ENCODE data around the gene CAGE1.
"Not testable (repeated sequence)": the region's sequence is repeated elsewhere in the genome, so short reads cannot be mapped to it uniquely, and the experiment has no call there.

CAGE1 gene

GRCh38 chr6:7315087-7315947, 74.2 kb downstream of the CAGE1 start:
- not testable (repeated sequence) for H3K27ac ChIP-seq (ENCODE audit: low read length); H3K27me3 ChIP-seq (ENCODE audit: control insufficient read depth, insufficient read depth, low read length)

DNA sequence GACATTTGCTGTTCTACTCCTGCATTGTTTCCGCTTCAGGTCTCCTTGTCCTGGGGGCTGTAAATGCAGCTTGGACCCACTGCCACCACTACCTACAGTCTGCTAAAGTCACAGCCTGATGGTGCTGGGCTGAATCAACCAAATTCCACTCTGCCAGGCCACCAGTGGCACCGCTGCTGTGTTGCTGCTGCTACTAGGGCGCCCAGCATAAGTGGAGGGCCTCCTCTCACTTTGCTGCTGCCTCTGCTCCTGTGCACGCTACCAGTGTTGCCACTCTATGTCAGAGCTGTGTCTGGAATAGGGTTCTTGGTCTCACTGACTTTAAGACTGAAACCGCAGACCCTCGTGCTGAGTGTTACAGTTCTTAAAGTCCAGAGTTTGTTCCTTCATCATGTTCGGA, 75.1 kb downstream of the CAGE1 start:
- Histone ChIP-seq H3K36me3 (ENCODE audit: control insufficient read depth, low read depth, low read length) (peaks cover 4% of the 10 kb centered on the region), H3K9me3 (ENCODE audit: control insufficient read depth, low read depth, low read length) (no peaks in the 10 kb centered on the region), H3K9ac (ENCODE audit: low read length) (no peak overlapping the region), H3K27me3 (ENCODE audit: control insufficient read depth, insufficient read depth, low read length) (no peaks in the 10 kb centered on the region), H3K4me3 (ENCODE audit: low read length) (no peak overlapping the region), H3K4me1 (ENCODE audit: control insufficient read depth, low read depth, low read length) (peaks cover 10% of the 10 kb centered on the region), H3K27ac (ENCODE audit: low read length) (no peak overlapping the region)

More at GRCh38 chr6:7315087-7315947, 74.2 kb downstream of the CAGE1 start:
- not testable (repeated sequence) for H3K9me3 ChIP-seq (ENCODE audit: control insufficient read depth, low read depth, low read length); H3K36me3 ChIP-seq (ENCODE audit: control insufficient read depth, low read depth, low read length); H3K4me3 ChIP-seq (ENCODE audit: low read length); H3K9ac ChIP-seq (ENCODE audit: low read length); H3K4me1 ChIP-seq (ENCODE audit: control insufficient read depth, low read depth, low read length)

DNA sequence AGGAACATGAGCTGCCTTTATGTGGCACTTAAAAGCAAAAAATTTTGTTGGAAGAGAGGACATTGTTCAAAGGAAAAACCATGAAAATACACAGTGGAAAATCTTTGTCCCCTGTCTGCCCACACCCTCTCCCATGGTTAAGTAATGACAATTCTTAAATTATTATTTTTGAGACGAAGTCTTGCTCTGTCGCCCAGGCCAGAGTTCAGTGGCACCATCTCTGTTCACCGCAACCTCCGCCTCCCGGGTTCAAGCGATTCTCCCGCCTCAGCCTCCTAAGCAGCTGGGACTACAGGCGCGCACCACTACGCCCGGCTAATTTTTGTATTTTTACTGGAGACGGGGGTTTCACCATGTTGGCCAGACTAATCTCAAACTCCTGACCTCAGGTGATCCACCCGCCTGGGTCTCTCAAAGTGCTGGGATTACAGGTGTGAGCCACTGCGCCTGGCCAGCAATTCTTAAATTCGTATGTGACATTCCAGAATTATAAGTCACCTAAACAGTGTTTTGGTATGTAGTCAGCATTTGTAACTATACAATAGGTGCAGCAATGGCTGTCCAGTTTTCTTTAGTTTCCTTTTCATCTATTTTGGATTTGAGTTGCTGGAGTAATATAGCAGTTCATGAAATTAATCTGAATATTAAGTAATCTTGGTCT, 75.9 kb downstream of the CAGE1 start:
- Histone ChIP-seq H3K27me3 (ENCODE audit: control insufficient read depth, insufficient read depth, low read length) (no peaks in the 10 kb centered on the region), H3K27ac (ENCODE audit: low read length) (peak overlapping the region; percentile 93), H3K4me3 (ENCODE audit: low read length) (peak overlapping the region; percentile 80)

DNA sequence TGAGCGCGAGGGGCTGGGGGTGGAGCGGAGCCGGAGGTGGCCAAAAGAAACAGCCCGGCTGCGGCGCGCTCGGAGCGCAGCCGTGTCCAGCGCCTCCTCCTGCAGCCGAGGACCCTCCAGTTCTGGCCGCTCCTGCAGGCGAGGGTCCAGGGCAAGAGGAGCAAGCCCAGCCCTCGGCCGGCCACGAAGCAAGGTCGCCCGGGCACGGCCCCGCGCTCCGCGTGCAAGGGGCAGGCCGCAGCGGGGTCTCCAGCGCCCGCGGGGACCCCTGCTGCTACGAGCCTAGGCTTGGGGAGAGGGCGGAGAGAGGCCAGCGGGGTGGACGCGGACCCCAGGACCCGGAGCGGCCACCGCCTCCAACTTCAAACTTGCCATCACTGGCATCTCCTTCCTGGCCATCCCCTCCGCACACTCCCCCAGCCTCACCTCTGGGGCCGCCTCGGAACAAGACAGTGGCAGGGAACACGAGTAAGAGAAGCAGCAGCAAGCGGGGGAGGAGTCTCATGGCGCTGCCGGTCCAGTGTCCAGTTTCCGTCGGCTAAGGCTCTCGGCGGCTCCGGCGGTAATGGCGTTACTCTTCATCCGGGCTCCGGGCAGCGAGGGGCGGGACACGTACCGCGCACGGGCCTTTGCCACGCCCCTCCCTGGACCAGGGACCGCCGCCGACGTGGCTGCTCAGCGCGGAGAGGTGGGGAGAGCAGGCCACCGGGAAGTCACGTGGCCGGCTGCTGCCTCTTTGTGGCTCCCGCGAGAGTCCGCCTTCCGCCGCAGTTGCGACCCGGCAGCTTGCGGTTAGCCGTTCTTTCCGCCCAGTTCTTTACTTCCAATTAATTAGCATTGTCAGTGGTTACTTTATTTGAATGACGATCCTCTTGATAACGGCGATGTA, 76.7 kb downstream of the CAGE1 start, which contains the start of gene SSR1:
SSR1 (minus strand) TSS at position 584 of the 889 bp plus-strand sequence; CDS start at position 505, 79 bp downstream.
- no peaks in the 10 kb centered on the region for H3K27me3 ChIP-seq (ENCODE audit: control insufficient read depth, insufficient read depth, low read length)
- peaks cover 18% of the 10 kb centered on the region for H3K36me3 ChIP-seq (ENCODE audit: control insufficient read depth, low read depth, low read length)
- H3K4me3 ChIP-seq (ENCODE audit: low read length): peak within 1 kb of the TSS; percentile 80
- H3K27ac ChIP-seq (ENCODE audit: low read length): peak within 1 kb of the TSS; percentile 93
- peaks cover 10% of the 10 kb centered on the region for H3K4me1 ChIP-seq (ENCODE audit: control insufficient read depth, low read depth, low read length)
- peak within 1 kb of the TSS; percentile 87 for H3K9ac ChIP-seq (ENCODE audit: low read length)
- H3K9me3 ChIP-seq (ENCODE audit: control insufficient read depth, low read depth, low read length): no peaks in the 10 kb centered on the region

More for the DNA sequence above, 75.9 kb downstream of the CAGE1 start:
- peak overlapping the region; percentile 87 for H3K9ac ChIP-seq (ENCODE audit: low read length)
- H3K36me3 ChIP-seq (ENCODE audit: control insufficient read depth, low read depth, low read length): peaks cover 10% of the 10 kb centered on the region
- no peaks in the 10 kb centered on the region for H3K9me3 ChIP-seq (ENCODE audit: control insufficient read depth, low read depth, low read length)
- H3K4me1 ChIP-seq (ENCODE audit: control insufficient read depth, low read depth, low read length): peaks cover 10% of the 10 kb centered on the region

DNA sequence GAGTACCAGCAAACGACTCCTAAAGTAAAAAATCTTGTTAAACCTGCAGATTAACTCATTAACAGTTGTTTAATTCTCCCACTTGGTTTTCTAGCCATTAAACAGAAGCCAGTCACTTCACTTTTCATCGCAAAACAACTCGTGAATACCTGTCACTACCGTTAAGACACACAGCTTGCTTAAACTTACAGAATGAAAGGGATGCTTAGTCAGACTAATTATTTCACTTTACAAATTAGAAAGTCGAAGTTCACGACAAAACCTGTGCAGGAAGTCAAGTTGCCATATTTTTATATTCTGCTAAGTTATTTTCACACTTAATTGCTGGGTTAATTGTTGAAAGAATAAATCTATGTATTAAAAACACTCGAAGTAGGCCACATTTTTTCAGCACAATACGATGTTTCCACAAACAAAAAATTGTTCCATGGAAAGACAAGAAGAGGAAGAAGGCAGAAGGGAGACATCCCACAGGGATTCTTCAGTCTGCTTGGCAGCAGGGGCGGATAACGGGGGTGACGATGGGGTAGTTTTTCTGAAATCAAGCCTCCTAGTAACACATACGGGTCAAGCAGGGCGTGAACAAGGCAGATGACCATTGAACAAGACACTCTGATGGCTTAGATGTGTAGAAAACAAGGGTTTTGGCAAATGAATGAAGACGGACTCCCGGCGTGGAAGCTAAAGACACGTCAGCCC, 77.5 kb downstream of the CAGE1 start:
- Histone ChIP-seq H3K27me3 (ENCODE audit: control insufficient read depth, insufficient read depth, low read length) (no peaks in the 10 kb centered on the region), H3K4me1 (ENCODE audit: control insufficient read depth, low read depth, low read length) (peaks cover 10% of the 10 kb centered on the region), H3K9ac (ENCODE audit: low read length) (peak overlapping the region; percentile 80), H3K27ac (ENCODE audit: low read length) (peak overlapping the region; percentile 8), H3K9me3 (ENCODE audit: control insufficient read depth, low read depth, low read length) (no peaks in the 10 kb centered on the region), H3K4me3 (ENCODE audit: low read length) (peak overlapping the region; percentile 80), H3K36me3 (ENCODE audit: control insufficient read depth, low read depth, low read length) (peaks cover 24% of the 10 kb centered on the region)

- no peaks in the 10 kb centered on the region for H3K27me3 ChIP-seq (ENCODE audit: control insufficient read depth, insufficient read depth, low read length)
- H3K4me3 ChIP-seq (ENCODE audit: low read length): peak overlapping the region; percentile 80
- peaks cover 28% of the 10 kb centered on the region for H3K36me3 ChIP-seq (ENCODE audit: control insufficient read depth, low read depth, low read length)
- no peak overlapping the region for H3K9ac ChIP-seq (ENCODE audit: low read length)
- no peaks in the 10 kb centered on the region for H3K9me3 ChIP-seq (ENCODE audit: control insufficient read depth, low read depth, low read length)
- peaks cover 10% of the 10 kb centered on the region for H3K4me1 ChIP-seq (ENCODE audit: control insufficient read depth, low read depth, low read length)
- no peak overlapping the region for H3K27ac ChIP-seq (ENCODE audit: low read length)
These were observed 78.4 kb downstream of the CAGE1 start for GRCh38 chr6:7311176-7311575.

DNA sequence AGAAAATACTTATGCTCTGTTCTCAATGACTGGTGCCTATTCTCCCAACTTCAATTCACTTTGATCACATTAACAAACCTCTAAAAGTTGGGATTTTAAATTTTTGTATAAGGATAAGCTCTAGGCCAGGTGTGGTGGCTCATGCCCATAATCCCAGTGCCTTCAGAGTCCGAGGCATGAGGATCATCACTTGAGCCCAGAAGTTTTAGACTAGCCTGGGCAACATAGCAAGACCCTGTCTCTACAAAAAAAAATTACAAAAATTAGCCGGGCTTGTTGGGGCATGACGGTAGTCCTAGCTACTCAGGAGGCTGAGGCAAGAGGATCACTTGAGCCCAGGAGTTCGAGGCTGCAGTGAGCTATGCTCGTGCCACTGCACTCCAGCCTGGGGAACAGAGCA, 80.5 kb downstream of the CAGE1 start:
- Histone ChIP-seq H3K27ac (ENCODE audit: low read length) (no peak overlapping the region), H3K9me3 (ENCODE audit: control insufficient read depth, low read depth, low read length) (no peaks in the 10 kb centered on the region), H3K4me1 (ENCODE audit: control insufficient read depth, low read depth, low read length) (peaks cover 10% of the 10 kb centered on the region), H3K9ac (ENCODE audit: low read length) (no peak overlapping the region), H3K4me3 (ENCODE audit: low read length) (no peak overlapping the region), H3K27me3 (ENCODE audit: control insufficient read depth, insufficient read depth, low read length) (no peaks in the 10 kb centered on the region), H3K36me3 (ENCODE audit: control insufficient read depth, low read depth, low read length) (peaks cover 44% of the 10 kb centered on the region)

GRCh38 chr6:7307533-7307932, 82.0 kb downstream of the CAGE1 start:
- Histone ChIP-seq H3K4me1 (ENCODE audit: control insufficient read depth, low read depth, low read length) (peaks cover 6% of the 10 kb centered on the region), H3K36me3 (ENCODE audit: control insufficient read depth, low read depth, low read length) (peaks cover 57% of the 10 kb centered on the region), H3K9ac (ENCODE audit: low read length) (no peak overlapping the region), H3K27me3 (ENCODE audit: control insufficient read depth, insufficient read depth, low read length) (no peaks in the 10 kb centered on the region), H3K27ac (ENCODE audit: low read length) (no peak overlapping the region), H3K9me3 (ENCODE audit: control insufficient read depth, low read depth, low read length) (no peaks in the 10 kb centered on the region), H3K4me3 (ENCODE audit: low read length) (no peak overlapping the region)

GRCh38 chr6:7304821-7305220, 84.7 kb downstream of the CAGE1 start:
- Histone ChIP-seq H3K4me3 (ENCODE audit: low read length) (no peak overlapping the region), H3K36me3 (ENCODE audit: control insufficient read depth, low read depth, low read length) (peaks cover 83% of the 10 kb centered on the region), H3K27ac (ENCODE audit: low read length) (no peak overlapping the region), H3K4me1 (ENCODE audit: control insufficient read depth, low read depth, low read length) (no peaks in the 10 kb centered on the region), H3K9ac (ENCODE audit: low read length) (no peak overlapping the region), H3K27me3 (ENCODE audit: control insufficient read depth, insufficient read depth, low read length) (no peaks in the 10 kb centered on the region), H3K9me3 (ENCODE audit: control insufficient read depth, low read depth, low read length) (no peaks in the 10 kb centered on the region)

- H3K9me3 ChIP-seq (ENCODE audit: control insufficient read depth, low read depth, low read length): no peaks in the 10 kb centered on the region
- no peaks in the 10 kb centered on the region for H3K27me3 ChIP-seq (ENCODE audit: control insufficient read depth, insufficient read depth, low read length)
- no peak overlapping the region for H3K4me3 ChIP-seq (ENCODE audit: low read length)
- no peak overlapping the region for H3K9ac ChIP-seq (ENCODE audit: low read length)
- H3K36me3 ChIP-seq (ENCODE audit: control insufficient read depth, low read depth, low read length): peaks cover 85% of the 10 kb centered on the region
- no peaks in the 10 kb centered on the region for H3K4me1 ChIP-seq (ENCODE audit: control insufficient read depth, low read depth, low read length)
- no peak overlapping the region for H3K27ac ChIP-seq (ENCODE audit: low read length)
These were observed 87.8 kb downstream of the CAGE1 start for GRCh38 chr6:7301702-7302101.
